Cardiac septum (tissue), 1 donor: ENCODE measurements around the gene ARHGAP4. TPM values are rescaled to one million over a fixed set of nuclear protein-coding genes. Genes with fewer than 3 reads are reported as not detected.

Experiments
- DNase-seq: peaks from one replicate; pipeline ENCODE4 v3.0.0-alpha.2; 2020; ENCODE audit warnings: low spot score
- intact Hi-C: fragments of 100-400 bp; cut with DNase I; formaldehyde crosslinking; loops from one replicate; pipeline ENCODE4 v1.14.0; 2022
- total RNA-seq: library from RNA; stranded (reverse); fragmentation: NEBNext Ultra II Directional; extraction: Animal tissue kit (Norgen Biotek cat#: 25700); gene quantifications from one replicate; pipeline ENCODE4 v1.2.1, GENCODE V29; 2021
- donor health status: DM: no; HTN: no; CAD: no.

Gene ARHGAP4
- total RNA-seq, 1 donor from 2014 or later: 22.9 TPM

DNA sequence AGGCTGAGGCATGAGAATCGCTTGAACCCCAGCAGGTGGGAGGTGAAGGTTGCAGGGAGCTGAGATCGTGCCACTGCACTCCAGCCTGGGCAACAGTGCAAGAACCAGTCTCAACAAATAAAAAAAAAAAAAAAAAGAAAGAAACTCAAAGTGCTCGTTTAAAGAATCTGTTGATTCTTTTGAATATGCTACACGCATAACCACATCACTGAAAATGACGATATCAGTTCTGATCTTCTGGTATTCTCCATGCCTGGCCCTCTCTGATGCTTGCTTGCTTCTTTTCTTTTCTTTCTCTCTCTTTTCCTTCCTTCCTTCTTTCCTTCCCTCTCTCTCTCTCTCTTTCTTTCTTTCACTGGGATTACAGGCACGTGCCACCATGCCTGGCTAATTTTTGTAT is 14.3 kb downstream of the ARHGAP4 start:
- intact Hi-C loops: no loop called here
- DNase-seq: no peak

DNA sequence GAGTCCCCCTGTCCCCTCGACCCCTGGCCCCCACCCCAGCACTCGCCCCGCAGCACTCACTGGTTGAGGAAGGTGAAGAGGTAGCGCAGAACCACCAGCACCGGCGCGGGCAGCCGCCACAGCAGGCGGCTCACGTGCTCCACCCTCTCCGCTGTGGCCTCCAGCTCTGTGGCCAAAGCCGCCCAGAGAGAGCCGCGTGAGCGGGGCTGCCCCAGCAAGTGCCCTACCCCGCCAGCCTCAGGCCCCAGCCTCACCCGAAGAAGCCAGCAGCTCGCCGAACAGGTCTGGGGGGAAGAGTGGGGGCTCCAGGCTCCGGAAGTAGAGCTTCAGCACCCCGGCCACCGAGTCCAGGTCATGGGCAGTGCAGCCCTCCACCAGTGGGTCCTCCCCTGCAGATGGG is 15.6 kb downstream of the ARHGAP4 start:
- DNase-seq: no peak
- intact Hi-C loops: no loop called here

DNA sequence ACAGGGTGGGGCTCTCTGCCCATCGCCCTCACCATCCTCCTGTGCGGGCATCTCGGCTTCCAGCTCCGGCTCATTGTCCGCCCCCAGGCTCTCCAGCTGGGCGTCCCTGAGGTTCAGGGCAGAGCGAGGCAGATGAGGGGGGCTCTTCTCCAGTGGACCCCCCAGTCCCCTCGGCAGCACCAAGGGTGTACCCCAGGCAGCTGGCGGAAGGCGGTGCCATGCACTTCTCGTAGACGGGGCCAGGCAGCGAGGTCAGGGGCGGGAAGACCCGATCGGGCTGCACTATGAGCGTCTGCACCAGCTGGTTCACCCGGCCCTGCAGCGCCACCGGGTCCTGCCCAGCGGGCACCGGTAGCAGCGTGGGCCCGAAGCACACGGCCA is 16.1 kb downstream of the ARHGAP4 start:
- no peak for DNase-seq
- intact Hi-C loops: no loop called here

DNA sequence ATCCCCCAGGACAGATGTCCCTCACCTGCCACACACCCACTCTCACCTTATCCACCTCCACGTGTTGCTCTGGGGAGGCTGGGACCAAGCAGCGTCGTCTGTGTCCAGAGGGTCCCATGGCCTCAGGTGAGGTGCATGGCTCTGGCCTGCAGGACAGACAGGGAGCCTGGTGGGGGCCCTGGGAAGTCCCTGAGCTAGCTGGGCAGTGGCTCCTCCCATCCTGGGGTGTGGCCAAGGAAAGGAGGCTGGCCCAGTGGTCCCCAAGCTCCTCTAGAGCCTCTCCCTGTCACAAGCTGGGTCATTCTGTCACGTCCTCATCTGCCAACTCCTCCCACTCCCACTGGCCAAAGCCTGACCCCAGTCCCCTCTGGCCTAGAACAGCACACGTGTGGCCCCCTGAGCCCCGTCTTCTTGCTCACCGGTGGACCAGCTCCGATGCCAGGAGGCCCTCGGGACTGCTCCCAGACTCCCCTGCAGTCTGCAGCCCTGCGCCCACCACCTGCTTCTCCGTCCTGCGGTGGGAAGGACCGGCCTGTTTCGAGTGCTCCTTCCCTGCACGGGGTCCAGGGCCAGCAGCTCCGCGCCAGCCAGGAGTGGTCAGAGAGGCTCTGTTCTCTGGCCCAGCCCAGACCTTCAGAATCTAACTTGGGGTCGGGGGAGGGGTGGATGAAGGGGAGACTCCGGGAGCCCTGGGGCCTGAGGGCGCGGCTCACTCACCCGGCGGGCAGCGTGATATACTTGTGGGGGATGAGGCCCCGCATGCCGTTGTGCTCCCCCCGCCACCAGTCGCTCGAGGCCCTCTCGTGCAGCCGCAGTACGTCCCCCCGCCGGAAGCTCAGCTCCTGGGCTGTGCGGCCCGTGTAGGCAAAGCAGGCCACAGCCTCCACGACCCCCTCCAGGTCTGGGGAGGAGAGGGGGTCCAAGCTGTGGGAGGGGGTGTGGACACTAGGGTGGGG is 16.8 kb downstream of the ARHGAP4 start:
- intact Hi-C loops: no loop called here
- no peak for DNase-seq

DNA sequence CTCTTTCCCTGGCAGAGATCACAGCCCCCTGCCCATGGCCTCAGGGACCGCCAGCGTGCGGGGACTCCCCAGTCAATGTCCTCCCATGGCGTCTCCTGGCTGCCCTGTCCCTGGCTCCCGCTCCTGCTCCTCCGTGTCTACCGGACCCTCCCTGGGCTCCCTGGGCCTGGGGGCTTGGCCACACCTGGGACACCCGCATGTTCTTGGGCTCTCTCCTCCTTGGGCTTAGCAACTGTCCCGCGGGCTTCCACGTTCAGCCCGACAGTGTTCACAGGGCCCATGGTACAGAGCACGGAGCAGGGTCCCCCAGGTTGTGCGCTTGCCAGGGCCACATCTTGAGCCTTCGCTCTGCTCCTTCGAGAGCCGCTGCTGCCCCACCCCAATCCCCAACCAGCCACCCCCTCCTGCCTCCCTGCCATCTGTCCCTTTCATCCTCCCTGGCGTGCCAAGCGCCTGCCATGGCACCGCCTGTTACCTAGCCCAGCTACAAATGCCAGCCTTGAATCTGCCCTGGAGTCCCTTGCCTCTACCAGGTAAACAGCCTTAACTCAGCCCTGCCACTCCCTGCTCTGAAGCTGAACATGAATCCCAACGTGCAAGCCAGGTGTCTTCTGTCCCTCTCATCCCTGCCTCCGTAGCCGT is 17.7 kb downstream of the ARHGAP4 start:
- DNase-seq: no peak
- intact Hi-C loops: no loop called here

DNA sequence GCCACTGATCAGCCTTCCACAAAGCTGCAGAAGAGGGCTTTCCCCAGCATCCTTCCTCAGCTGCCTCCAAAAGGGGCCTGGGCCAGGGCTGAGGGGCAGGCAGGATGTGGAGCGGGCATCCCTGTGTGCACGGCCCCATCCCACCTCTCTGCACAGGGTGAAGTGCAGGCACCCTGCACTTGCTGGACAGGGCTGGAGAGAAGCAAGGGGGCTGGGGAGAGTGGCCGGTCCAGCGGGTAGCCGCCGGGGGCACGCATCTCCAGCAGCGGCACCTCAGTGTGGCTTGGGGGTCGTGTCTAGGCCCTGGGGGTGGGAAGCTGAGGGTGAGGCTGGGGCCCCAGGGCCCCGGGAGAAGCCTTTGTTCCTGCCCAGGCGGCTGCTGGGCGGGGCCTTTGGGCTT is 18.6 kb downstream of the ARHGAP4 start:
- intact Hi-C loops: no loop called here

DNA sequence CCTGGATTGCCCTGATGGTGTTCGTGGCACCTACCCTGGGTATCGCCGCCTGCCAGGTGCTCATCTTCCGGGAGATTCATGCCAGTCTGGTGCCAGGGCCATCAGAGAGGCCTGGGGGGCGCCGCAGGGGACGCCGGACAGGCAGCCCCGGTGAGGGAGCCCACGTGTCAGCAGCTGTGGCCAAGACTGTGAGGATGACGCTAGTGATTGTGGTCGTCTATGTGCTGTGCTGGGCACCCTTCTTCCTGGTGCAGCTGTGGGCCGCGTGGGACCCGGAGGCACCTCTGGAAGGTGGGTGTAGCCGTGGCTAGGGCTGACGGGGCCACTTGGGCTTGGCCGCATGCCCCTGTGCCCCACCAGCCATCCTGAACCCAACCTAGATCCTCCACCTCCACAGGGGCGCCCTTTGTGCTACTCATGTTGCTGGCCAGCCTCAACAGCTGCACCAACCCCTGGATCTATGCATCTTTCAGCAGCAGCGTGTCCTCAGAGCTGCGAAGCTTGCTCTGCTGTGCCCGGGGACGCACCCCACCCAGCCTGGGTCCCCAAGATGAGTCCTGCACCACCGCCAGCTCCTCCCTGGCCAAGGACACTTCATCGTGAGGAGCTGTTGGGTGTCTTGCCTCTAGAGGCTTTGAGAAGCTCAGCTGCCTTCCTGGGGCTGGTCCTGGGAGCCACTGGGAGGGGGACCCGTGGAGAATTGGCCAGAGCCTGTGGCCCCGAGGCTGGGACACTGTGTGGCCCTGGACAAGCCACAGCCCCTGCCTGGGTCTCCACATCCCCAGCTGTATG is 19.7 kb downstream of the ARHGAP4 start:
- DNase-seq: no peak
- intact Hi-C loops: no loop called here

More for the DNA sequence above, 18.6 kb downstream of the ARHGAP4 start:
- no peak for DNase-seq

DNA sequence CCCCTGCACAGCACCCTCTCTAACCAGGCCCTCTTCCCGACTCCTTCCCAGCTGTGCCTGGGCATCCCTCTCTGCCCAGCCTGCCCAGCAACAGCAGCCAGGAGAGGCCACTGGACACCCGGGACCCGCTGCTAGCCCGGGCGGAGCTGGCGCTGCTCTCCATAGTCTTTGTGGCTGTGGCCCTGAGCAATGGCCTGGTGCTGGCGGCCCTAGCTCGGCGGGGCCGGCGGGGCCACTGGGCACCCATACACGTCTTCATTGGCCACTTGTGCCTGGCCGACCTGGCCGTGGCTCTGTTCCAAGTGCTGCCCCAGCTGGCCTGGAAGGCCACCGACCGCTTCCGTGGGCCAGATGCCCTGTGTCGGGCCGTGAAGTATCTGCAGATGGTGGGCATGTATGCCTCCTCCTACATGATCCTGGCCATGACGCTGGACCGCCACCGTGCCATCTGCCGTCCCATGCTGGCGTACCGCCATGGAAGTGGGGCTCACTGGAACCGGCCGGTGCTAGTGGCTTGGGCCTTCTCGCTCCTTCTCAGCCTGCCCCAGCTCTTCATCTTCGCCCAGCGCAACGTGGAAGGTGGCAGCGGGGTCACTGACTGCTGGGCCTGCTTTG is 20.5 kb downstream of the ARHGAP4 start:
- DNase-seq: no peak
- intact Hi-C loops: no loop called here

DNA sequence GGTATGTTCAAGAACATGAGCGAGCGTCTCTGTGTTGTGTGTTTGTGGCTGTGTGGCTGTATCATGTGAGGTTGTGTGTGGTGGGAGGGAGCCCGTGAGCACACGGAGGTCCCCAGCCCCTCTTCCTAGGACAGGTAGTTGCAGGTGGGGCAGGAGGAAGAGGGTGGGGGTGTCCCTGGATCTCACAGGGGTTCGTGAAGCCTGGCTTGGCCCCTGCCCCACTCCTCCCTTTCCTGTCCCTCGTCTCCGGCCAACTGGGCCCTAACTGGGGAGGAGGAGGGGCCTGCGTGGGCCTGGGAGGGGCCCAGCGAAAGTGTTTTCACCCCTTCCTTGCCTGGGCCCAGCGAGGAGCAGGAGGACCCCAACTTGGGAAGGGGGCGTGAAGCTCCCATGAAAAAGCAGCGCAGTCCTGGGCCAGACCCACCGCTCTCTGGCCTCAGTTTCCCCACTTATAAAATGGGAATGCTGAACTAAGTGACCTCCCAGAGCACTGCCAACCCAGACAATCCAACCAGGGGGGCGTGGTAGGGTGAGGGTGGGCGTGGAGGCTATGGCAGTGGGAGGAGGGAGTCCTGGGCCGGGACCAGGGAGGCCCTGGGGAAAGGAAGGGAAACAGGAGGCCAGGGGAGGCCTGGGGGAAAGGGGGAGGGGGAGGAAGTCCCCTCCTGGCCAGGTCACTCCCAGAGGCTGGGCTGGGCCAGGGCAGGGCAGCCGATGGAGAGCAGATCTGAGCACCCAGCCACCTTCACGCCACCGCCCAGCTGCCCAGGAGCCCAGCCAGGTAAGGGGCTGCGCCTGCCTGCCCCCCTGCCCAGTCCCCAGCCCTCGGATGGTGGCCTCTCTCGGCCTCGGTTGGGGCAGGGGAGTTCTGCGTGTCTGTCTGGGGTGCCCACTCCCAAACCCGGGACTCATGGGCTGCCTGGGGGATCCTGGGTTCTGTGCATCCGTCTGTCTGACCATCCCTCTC is 21.8 kb downstream of the ARHGAP4 start, which contains the start of gene AVPR2:
AVPR2 (plus strand) TSS at position 683 of the 967 bp plus-strand sequence. CDS start 473 bp downstream, outside the sequence.
- intact Hi-C loops: no loop called here
- no peak for DNase-seq

DNA sequence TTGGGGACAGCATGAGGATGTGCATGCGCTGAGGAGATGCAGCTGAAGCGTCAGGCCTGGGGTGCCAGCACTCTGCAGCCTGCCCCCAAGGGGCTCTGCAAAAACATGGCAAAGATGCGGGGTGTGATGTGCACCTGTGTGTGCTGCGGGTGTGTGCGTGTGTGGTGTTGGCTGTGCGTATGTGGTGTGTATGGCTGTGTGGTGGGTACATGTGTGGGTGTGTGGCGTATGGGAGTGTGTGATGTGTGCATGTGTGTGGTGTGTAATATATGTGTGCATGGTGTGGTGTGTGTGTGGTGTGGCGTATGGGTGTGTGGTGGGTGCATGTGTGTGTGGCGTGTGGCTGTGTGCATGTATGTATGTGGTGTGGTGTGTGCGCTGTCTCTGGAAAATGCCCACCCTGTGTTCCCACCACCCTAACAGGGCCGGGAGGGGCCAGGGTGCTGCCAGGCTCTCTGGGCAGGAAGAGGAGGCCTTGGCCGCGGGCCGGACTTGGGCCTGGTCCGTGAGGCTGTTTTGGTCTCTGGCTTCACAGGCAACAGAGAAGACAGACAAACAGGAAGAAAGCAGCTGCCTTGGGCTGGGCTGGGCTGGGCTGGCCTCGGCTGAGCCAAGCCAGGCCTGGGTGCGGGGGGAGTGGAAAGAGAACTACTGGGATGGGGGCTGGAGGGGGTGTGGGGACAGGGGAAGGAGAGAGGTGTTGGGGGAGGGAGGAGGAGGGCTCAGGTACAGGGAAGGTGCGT is 22.7 kb downstream of the ARHGAP4 start:
- no peak for DNase-seq
- intact Hi-C loops: no loop called here

DNA sequence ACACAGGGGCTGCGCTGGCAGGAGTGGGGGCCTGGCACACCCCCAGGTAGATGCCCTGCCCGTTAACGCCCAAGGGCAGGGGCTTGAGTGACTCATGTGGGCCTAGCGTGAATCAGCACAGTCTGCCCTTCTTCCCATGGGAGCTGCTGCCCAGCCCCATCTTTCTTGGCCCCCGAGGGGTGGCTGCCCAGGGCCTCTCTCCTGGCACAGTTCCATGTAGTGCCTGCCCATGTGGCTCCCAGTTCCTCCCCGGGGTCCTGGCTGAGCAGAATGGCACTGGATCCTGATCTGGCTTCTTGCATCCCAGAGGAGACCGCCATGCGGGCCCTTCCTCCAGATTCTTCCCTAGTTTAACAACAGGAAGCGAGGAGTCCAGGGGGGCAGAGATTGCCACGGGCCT is 23.7 kb downstream of the ARHGAP4 start:
- intact Hi-C loops: no loop called here

DNA sequence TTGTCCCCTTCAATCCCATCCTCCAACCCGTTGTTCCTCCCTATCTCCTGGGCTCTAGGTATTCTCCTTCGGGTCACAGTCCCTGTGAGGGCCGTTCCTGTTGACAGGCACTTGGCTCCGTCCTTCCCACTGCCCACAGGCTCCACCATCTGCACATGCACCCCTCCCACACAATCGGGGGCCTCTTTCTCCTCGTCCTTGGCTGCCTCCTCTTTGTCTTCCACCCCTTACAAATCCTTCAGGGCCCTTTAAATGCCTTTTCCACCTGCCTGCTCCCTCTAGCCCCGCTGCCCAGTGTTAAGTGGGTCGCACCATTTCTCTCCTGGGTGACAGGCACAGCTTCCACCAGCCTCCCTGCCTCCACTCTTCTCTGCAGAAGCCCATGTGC is 24.3 kb downstream of the ARHGAP4 start:
- DNase-seq: no peak
- intact Hi-C loops: no loop called here

More for the DNA sequence above, 23.7 kb downstream of the ARHGAP4 start:
- no peak for DNase-seq

DNA sequence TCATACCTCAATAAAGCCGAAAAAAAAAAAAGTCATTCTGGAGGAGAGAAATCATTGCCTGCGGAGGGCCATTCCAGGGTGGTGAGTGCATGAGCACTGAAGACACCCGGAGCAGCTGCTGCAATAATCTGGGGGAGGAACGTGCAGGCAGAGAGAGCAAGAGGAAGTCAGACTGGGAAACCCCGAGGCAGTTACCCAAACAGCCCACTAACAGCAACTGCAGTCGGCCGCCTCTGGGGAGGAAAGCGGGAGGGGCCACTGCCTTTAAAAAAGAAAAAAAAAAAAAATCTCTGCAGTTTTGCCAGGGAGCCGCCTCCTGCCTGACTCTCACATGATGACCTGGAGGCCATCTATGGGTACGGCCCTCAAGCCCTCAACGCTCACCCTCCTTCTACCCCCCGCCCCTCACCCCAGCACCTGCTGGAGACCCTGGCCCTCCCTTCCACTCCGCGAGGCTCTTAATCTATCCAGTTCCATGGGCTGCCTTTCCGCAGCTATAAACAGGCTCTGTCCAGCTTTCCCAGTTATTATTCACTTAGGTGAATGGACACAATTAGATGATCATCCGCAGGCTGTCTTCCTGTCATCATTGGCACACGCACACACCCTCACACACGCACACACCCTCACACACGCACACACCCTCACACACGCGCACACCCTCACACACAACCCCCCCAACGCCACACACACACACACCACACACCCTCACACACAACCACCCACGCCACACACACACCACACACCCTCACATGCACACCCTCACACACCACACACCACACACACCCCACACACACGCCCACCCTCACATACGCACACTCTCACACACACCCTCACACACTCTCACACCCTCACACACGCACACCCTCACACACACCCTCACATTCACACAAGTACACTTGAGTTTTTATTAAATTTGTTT is 25.0 kb downstream of the ARHGAP4 start:
- no peak for DNase-seq

DNA sequence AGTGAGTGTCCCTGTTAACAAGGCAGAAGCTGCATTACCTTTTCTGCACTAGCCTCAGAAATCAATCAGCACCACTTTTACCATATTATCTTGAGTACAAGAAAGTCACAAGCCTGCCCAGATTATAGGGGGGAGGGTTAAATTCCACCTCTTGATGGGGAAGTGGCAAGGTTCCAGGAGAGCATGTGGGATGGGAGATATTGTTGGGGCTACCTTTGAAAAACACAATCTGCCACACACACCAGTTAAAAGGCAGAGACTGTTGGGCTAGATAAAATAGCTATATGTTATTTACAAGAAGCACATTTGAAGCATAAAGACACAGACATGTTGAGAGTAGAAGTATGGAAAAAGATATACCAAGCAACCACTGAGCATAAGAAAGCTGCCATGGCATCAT is 28.2 kb downstream of the ARHGAP4 start:
- no peak for DNase-seq
- intact Hi-C loops: no loop called here

More for the DNA sequence above, 25.0 kb downstream of the ARHGAP4 start:
- intact Hi-C loops: no loop called here

DNA sequence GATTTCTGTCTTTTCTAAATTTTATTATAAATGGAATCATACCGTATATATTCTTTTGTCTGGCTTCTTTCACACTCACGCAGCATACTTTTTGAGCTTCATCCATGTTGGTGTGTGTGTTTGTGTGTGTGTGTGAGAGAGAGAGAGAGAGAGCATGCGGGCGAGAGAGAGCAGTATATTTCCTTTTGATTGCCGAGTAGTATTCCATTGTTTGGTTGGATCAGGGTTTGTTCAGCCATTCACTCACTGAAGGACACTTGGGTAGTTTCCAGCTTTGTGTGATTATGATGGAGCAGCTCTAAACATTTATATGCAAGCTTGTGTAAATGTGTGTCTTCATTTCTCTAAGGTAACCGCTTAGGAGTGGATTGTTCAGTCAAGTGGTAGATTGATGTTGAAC is 36.9 kb downstream of the ARHGAP4 start:
- intact Hi-C loops: no loop called here
- DNase-seq: no peak

DNA sequence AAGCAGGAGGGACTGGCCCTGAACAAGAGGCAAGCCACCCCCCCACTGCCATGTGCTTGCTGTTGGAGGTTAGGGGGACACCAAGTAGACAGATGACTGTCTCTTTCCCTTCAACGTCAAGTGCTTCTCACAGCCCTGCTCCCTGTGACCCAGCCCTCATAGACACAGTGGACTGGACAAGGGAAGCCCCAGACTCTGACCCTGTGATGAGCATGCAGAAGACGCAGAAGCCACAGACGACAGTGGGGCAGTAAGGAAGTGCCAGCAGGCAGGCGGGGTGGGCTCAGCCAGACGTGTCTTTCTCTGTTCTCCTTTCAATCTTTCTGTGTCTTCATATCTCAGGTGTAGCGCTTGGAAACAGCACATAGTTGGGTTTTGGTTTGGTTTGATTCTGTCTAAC is 37.7 kb downstream of the ARHGAP4 start:
- no peak for DNase-seq

DNA sequence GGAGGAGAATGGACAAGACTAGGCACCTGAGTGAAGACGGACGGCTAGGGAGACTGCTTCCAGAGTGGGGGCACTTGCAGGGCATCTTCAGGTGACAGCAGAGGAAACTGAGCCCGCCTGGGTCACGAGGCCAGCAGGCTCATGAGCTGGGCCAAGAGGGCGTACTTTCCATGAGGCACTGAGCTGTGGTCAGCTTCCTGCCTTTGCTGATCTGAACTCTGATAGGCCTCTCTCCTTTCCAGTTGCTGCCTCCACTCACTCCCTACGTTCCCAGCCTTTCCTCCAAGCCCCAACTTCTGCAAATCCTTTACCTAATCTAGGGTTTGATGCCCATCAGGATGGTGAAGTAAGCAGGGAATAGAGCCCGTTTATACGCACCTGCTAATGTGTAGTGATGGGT is 38.7 kb downstream of the ARHGAP4 start:
- intact Hi-C loops: no loop called here
- DNase-seq: no peak

More for the DNA sequence above, 37.7 kb downstream of the ARHGAP4 start:
- intact Hi-C loops: no loop called here
